ENCODE measurements around the gene DYNLL1. TPM values are rescaled to one million over a fixed set of nuclear protein-coding genes. Genes with fewer than 3 reads are reported as not detected.

The DYNLL1 gene
- total RNA-seq, 1 donor from 2014 or later, result 159 TPM

- H3K27ac Mint-ChIP-seq, result peak overlapping the region; percentile 91
- intact Hi-C loops (cut with micrococcal nuclease), result loop anchor here (1.0 to 2.0 kb wide), 8 partner anchors 33 to 408 kb away; partner anchors contain the start of genes COQ5, GATC, POP5 and RNF10
- peaks cover 29% of the 10 kb centered on the region for H3K4me1 Mint-ChIP-seq
- peaks cover 44% of the 10 kb centered on the region for H3K36me3 Mint-ChIP-seq (ENCODE audit: low read depth)
- DNase-seq (no peak), ATAC-seq (ENCODE audit: low read depth) (peak; percentile 9)
- ChIA-PET CTCF (interaction anchor here (1.0 to 3.2 kb wide), 5 partner anchors 27 to 140 kb away, joined by 3 to 16 read pairs (median 4); partner anchors contain the start of genes COX6A1 and SRSF9), POLR2A (interaction anchor here (0.5 to 3.3 kb wide), 21 partner anchors 11 to 1392 kb away, joined by 3 to 54 read pairs (median 5); partner anchors contain the start of genes COQ5, COX6A1, MLEC and PSMD9)
- no peaks in the 10 kb centered on the region for H3K9me3 Mint-ChIP-seq
- no peaks in the 10 kb centered on the region for H3K27me3 Mint-ChIP-seq
- no peak for TF ChIP-seq CTCF (IDR thresholded peaks at IDR 0.05)
- H3K4me3 Mint-ChIP-seq, result peak overlapping the region; percentile 96
Observed at GRCh38 chr12:120496413-120497340, 764 bp downstream of the DYNLL1 start.

GRCh38 chr12:120497524-120498150, 1.7 kb downstream of the DYNLL1 start:
- peaks cover 29% of the 10 kb centered on the region for H3K4me1 Mint-ChIP-seq
- intact Hi-C loops (cut with micrococcal nuclease), result loop anchor here (2.0 kb wide), 1 partner anchor 51 kb away; the partner anchor contains the start of genes GATC and TRIAP1
- POLR2A ChIA-PET, result interaction anchor here (1.0 to 3.3 kb wide), 4 partner anchors 12 to 205 kb away, joined by 5 to 54 read pairs (median 12); partner anchors contain the start of genes COQ5, RNU4-1, RNU4-2 and SRSF9
- H3K27me3 Mint-ChIP-seq, result no peaks in the 10 kb centered on the region
- H3K27ac Mint-ChIP-seq, result peak overlapping the region; percentile 91
- no peak for ATAC-seq (ENCODE audit: low read depth)
- H3K4me3 Mint-ChIP-seq, result peak overlapping the region; percentile 96
- H3K9me3 Mint-ChIP-seq, result no peaks in the 10 kb centered on the region
- DNase-seq, result no peak
- H3K36me3 Mint-ChIP-seq (ENCODE audit: low read depth), result peaks cover 46% of the 10 kb centered on the region
- CTCF ChIA-PET, result interaction anchor here (1.0 to 3.2 kb wide), 5 partner anchors 28 to 141 kb away, joined by 3 to 16 read pairs (median 4); partner anchors contain the start of genes COX6A1 and SRSF9
- TF ChIP-seq CTCF (IDR thresholded peaks at IDR 0.05), result no peak

GRCh38 chr12:120498870-120499515, 3.1 kb downstream of the DYNLL1 start:
- Mint-ChIP-seq H3K36me3 (ENCODE audit: low read depth) (peaks cover 56% of the 10 kb centered on the region), H3K9me3 (no peaks in the 10 kb centered on the region), H3K4me3 (no peak overlapping the region), H3K27ac (no peak overlapping the region), H3K4me1 (peaks cover 29% of the 10 kb centered on the region), H3K27me3 (no peaks in the 10 kb centered on the region)
- CTCF ChIA-PET, result no interaction called here
- intact Hi-C loops (cut with micrococcal nuclease), result no loop called here
- ATAC-seq (ENCODE audit: low read depth) (no peak), DNase-seq (no peak)
- POLR2A ChIA-PET, result interaction anchor here (1.2 kb wide), 1 partner anchor 82 kb away, joined by 3 read pairs; the partner anchor contains the start of gene POP5
- TF ChIP-seq CTCF (IDR thresholded peaks at IDR 0.05), result no peak

GRCh38 chr12:120500581-120500980, 4.7 kb downstream of the DYNLL1 start:
- Mint-ChIP-seq H3K9me3 (no peaks in the 10 kb centered on the region), H3K27ac (no peak overlapping the region), H3K4me1 (peaks cover 21% of the 10 kb centered on the region), H3K4me3 (no peak overlapping the region), H3K36me3 (ENCODE audit: low read depth) (peaks cover 63% of the 10 kb centered on the region), H3K27me3 (no peaks in the 10 kb centered on the region)
- intact Hi-C loops (cut with micrococcal nuclease), result no loop called here
- no peak for TF ChIP-seq CTCF (IDR thresholded peaks at IDR 0.05)
- no peak for DNase-seq
- POLR2A ChIA-PET, result interaction anchor here (0.5 kb wide), 1 partner anchor 206 kb away, joined by 5 read pairs; no protein-coding TSS in a partner anchor
- CTCF ChIA-PET, result no interaction called here
- ATAC-seq (ENCODE audit: low read depth), result no peak
